IMR-90 (cell line): Measurements from ENCODE around the gene RRP36. TPM values are rescaled to one million over a fixed set of nuclear protein-coding genes. Genes with fewer than 3 reads are reported as not detected.
A peak's percentile ranks its signal among the peaks of the same experiment; 100 is the strongest.

Source experiments
- ATAC-seq: fragments of 200-7000 bp; cut with Tn5 transposase; 2 replicates; pipeline ENCODE4 v1.9.1; 2020; ENCODE audit warnings: low read depth, mild to moderate bottlenecking, moderate library complexity
- BruUV-seq: library from RNA; stranded (reverse); fragments of 400-500 nt; replicated peaks from 2 replicates; lab custom pipeline; 2021; lab: Mats Ljungman, UMichigan
- CTCF ChIA-PET: fragments of 300-600 bp; formaldehyde crosslinking; extraction: SDS; loops from one replicate; lab custom pipeline; 2021; ENCODE audit warnings: antibody characterized with exemption; lab: Yijun Ruan, JAX
- POLR2A ChIA-PET: fragments of 300-600 bp; sonication (Branson Sonifier 250); formaldehyde crosslinking; loops from one replicate; lab custom pipeline; 2022; ENCODE audit warnings: antibody characterized with exemption; ENCODE audit not compliant: unreplicated experiment; lab: Charles Lee
- DNase-seq: peaks from one replicate; pipeline ENCODE4 v3.0.0; 2013
- H2AFZ ChIP-seq: replicated peaks from 2 replicates; pipeline ENCODE3; 2013; ENCODE audit warnings: low read length, mild to moderate bottlenecking; ENCODE audit not compliant: poor library complexity
- H2AK5ac ChIP-seq: 2 replicates; pipeline ENCODE4 v1.6.1; 2013; ENCODE audit warnings: low read depth, low read length, inconsistent platforms
- H2AK9ac ChIP-seq: replicated peaks from 2 replicates; pipeline ENCODE3; 2013; ENCODE audit warnings: mild to moderate bottlenecking, low read depth, low read length, moderate library complexity; ENCODE audit not compliant: poor library complexity
- H2BK120ac ChIP-seq: 2 replicates; pipeline ENCODE4 v1.6.1; 2013; ENCODE audit warnings: low read depth, low read length, inconsistent platforms
- H2BK15ac ChIP-seq: 3 replicates; pipeline ENCODE4 v1.6.1; 2013; ENCODE audit warnings: low read depth, low read length, inconsistent platforms
- H2BK20ac ChIP-seq: 2 replicates; pipeline ENCODE4 v1.6.1; 2013; ENCODE audit warnings: low read depth, mild to moderate bottlenecking, inconsistent platforms, low read length, moderate library complexity
- H2BK5ac ChIP-seq: 2 replicates; pipeline ENCODE4 v1.6.1; 2013; ENCODE audit warnings: mild to moderate bottlenecking, low read depth, low read length, inconsistent platforms; ENCODE audit not compliant: poor library complexity, severe bottlenecking
- H3K14ac ChIP-seq: replicated peaks from 2 replicates; pipeline ENCODE4 v1.6.1; 2013; ENCODE audit warnings: low read depth, low read length, inconsistent platforms
- H3K18ac ChIP-seq: 2 replicates; pipeline ENCODE4 v1.6.1; 2013; ENCODE audit warnings: low read depth, low read length, control low read depth
- H3K23ac ChIP-seq: 2 replicates; pipeline ENCODE4 v1.6.1; 2013; ENCODE audit warnings: low read depth, low read length, inconsistent platforms
- H3K27ac ChIP-seq: 2 replicates; pipeline ENCODE4 v1.5.1; 2013; ENCODE audit warnings: mild to moderate bottlenecking, control low read depth, low read length; ENCODE audit not compliant: insufficient read depth
- H3K27me3 ChIP-seq: 2 replicates; pipeline ENCODE4 v1.6.1; 2013; ENCODE audit warnings: low read length; ENCODE audit not compliant: control insufficient read depth, insufficient read depth
- H3K36me3 ChIP-seq: 2 replicates; pipeline ENCODE4 v1.6.1; 2013; ENCODE audit warnings: low read length, mixed read lengths; ENCODE audit not compliant: control insufficient read depth, insufficient read depth
- H3K4ac ChIP-seq: 2 replicates; pipeline ENCODE4 v1.6.1; 2013; ENCODE audit warnings: low read depth, low read length, inconsistent platforms
- H3K4me1 ChIP-seq: 2 replicates; pipeline ENCODE4 v1.6.1; 2013; ENCODE audit warnings: low read length, mixed read lengths; ENCODE audit not compliant: control insufficient read depth, insufficient read depth
- H3K4me2 ChIP-seq: 2 replicates; pipeline ENCODE4 v1.6.1; 2013; ENCODE audit warnings: low read depth, mild to moderate bottlenecking, control low read depth, low read length, moderate library complexity
- H3K4me3 ChIP-seq: 2 replicates; pipeline ENCODE4 v1.5.1; 2013; ENCODE audit warnings: low read depth, mild to moderate bottlenecking, control low read depth, low read length, moderate library complexity; ENCODE audit not compliant: insufficient read depth
- H3K56ac ChIP-seq: 2 replicates; pipeline ENCODE4 v1.6.1; 2013; ENCODE audit warnings: low read length, inconsistent platforms; ENCODE audit not compliant: insufficient read depth; ENCODE audit errors: extremely low read depth
- H3K79me1 ChIP-seq, 2 experiments: 2 replicates each; pipeline ENCODE4 v1.6.1; 2013; ENCODE audit warnings: low read length in 2 of 2, inconsistent platforms in 1 of 2, low read depth in 1 of 2
- H3K9ac ChIP-seq: 2 replicates; pipeline ENCODE4 v1.6.1; 2013; ENCODE audit warnings: low read depth, low read length, control low read depth
- H3K9me1 ChIP-seq: 2 replicates; pipeline ENCODE4 v1.6.1; 2013; ENCODE audit warnings: low read length, inconsistent platforms; ENCODE audit not compliant: insufficient read depth
- H3K9me3 ChIP-seq: 2 replicates; pipeline ENCODE4 v1.6.1; 2013; ENCODE audit warnings: low read length; ENCODE audit not compliant: control insufficient read depth, insufficient read depth
- H4K20me1 ChIP-seq: 2 replicates; pipeline ENCODE4 v1.6.1; 2013; ENCODE audit warnings: low read length, inconsistent platforms; ENCODE audit not compliant: insufficient read depth
- H4K5ac ChIP-seq: 2 replicates; pipeline ENCODE4 v1.6.1; 2013; ENCODE audit warnings: mild to moderate bottlenecking, low read depth, low read length, control low read depth
- H4K8ac ChIP-seq, 2 experiments: 2 replicates each; pipeline ENCODE4 v1.6.1; 2013; ENCODE audit warnings: low read depth in 2 of 2, low read length in 2 of 2, control low read depth in 1 of 2, inconsistent platforms in 1 of 2
- H4K91ac ChIP-seq: 2 replicates; pipeline ENCODE4 v1.6.1; 2013; ENCODE audit warnings: low read depth, low read length, inconsistent platforms; ENCODE audit not compliant: insufficient read depth
- BHLHE40 ChIP-seq: fragments of 150-350 bp; IDR thresholded peaks from 2 replicates; pipeline ENCODE4 v1.6.1; 2016; ENCODE audit warnings: mild to moderate bottlenecking, low read depth, low read length
- CEBPB ChIP-seq: IDR thresholded peaks from 2 replicates; pipeline ENCODE4 v1.6.1; 2012; ENCODE audit warnings: low read depth, low read length, improper control_type of control experiment
- ELK1 ChIP-seq: fragments of 150-350 bp; IDR thresholded peaks from 2 replicates; pipeline ENCODE4 v1.6.1; 2016; ENCODE audit warnings: low read depth, mild to moderate bottlenecking, low read length, moderate library complexity, borderline replicate concordance
- FOS ChIP-seq: fragments of 150-350 bp; IDR thresholded peaks from 2 replicates; pipeline ENCODE4 v1.6.1; 2016; ENCODE audit warnings: low read depth, low read length
- MAFK ChIP-seq: IDR thresholded peaks from 2 replicates; pipeline ENCODE4 v1.6.1; 2012; ENCODE audit warnings: low read depth, low read length, improper control_type of control experiment
- MAZ ChIP-seq: IDR thresholded peaks from 2 replicates; pipeline ENCODE4 v1.6.1; 2012; ENCODE audit warnings: low read depth, mild to moderate bottlenecking, low read length, improper control_type of control experiment, moderate library complexity, borderline replicate concordance
- MXI1 ChIP-seq: IDR thresholded peaks from 2 replicates; pipeline ENCODE4 v1.6.1; 2012; ENCODE audit warnings: low read depth, mild to moderate bottlenecking, low read length, moderate library complexity, borderline replicate concordance
- POLR2A ChIP-seq: IDR thresholded peaks from 2 replicates; pipeline ENCODE4 v1.6.1; 2012; ENCODE audit warnings: mild to moderate bottlenecking, low read depth, low read length
- RAD21 ChIP-seq: IDR thresholded peaks from 2 replicates; pipeline ENCODE4 v1.6.1; 2012; ENCODE audit warnings: low read length, improper control_type of control experiment
- RCOR1 ChIP-seq: IDR thresholded peaks from 2 replicates; pipeline ENCODE4 v1.6.1; 2012; ENCODE audit warnings: mild to moderate bottlenecking, low read length, improper control_type of control experiment; ENCODE audit not compliant: insufficient replicate concordance
- RFX5 ChIP-seq: IDR thresholded peaks from 2 replicates; pipeline ENCODE4 v1.8.0; 2012; ENCODE audit warnings: low read depth, mild to moderate bottlenecking, low read length, moderate library complexity
- SMC3 ChIP-seq: fragments of 150-350 bp; IDR thresholded peaks from 2 replicates; pipeline ENCODE4 v1.6.1; 2016; ENCODE audit warnings: low read depth, mild to moderate bottlenecking, antibody characterized with exemption, low read length, moderate library complexity
- WGBS, 2 experiments: methylation state at CpG; one replicate each; pipeline versions ENCODE4 v1.1.5 to v1.1.7; 2013; ENCODE audit warnings: missing lambda C conversion rate in 2 of 2; ENCODE audit not compliant: insufficient read length in 1 of 2; ENCODE audit errors: extremely low coverage in 2 of 2; 5-methylcytosine and 5-hydroxymethylcytosine counted together
- dilution Hi-C: fragments of 300-500 bp; cut with HindIII; formaldehyde crosslinking; loops from one replicate; pipeline ENCODE4 v1.14.3; 2018; ENCODE audit warnings: low sequenced_read_pairs; ENCODE audit not compliant: unreplicated experiment
- in situ Hi-C: fragments of 300-500 bp; cut with MboI; formaldehyde crosslinking; loops from 3 replicates; pipeline ENCODE4 v1.14.3; 2019; ENCODE audit warnings: low sequenced_read_pairs, inconsistent platforms, mixed read lengths
- intact Hi-C: fragments of 100-400 bp; cut with micrococcal nuclease; formaldehyde crosslinking; loops from 2 replicates; pipeline ENCODE4 v1.10.0; 2022
- polyA plus RNA-seq, 3 experiments: library from polyadenylated mRNA; depleted of rRNA; stranded (reverse); fragments of >200 nt; gene quantifications; 2 replicates each; pipeline ENCODE4 v1.2.3, GENCODE V29; 2012; ENCODE audit warnings: low replicate concordance in 1 of 3
- total RNA-seq: library from RNA; depleted of rRNA; stranded (reverse); fragments of >200 nt; gene quantifications from 2 replicates; pipeline ENCODE4 v1.2.3, GENCODE V29; 2012
- TF ChIP-seq, protein P1 (sequence below): fragments of 150-350 bp; IDR thresholded peaks from 2 replicates; pipeline ENCODE4 v1.6.1; 2017; ENCODE audit warnings: mild to moderate bottlenecking, antibody characterized with exemption, low read length, low read depth

The RRP36 gene
- total and polyA plus RNA-seq, 2 of the 4 experiments (the other 2 are of a cell fraction): 54.3 to 106 TPM

DNA sequence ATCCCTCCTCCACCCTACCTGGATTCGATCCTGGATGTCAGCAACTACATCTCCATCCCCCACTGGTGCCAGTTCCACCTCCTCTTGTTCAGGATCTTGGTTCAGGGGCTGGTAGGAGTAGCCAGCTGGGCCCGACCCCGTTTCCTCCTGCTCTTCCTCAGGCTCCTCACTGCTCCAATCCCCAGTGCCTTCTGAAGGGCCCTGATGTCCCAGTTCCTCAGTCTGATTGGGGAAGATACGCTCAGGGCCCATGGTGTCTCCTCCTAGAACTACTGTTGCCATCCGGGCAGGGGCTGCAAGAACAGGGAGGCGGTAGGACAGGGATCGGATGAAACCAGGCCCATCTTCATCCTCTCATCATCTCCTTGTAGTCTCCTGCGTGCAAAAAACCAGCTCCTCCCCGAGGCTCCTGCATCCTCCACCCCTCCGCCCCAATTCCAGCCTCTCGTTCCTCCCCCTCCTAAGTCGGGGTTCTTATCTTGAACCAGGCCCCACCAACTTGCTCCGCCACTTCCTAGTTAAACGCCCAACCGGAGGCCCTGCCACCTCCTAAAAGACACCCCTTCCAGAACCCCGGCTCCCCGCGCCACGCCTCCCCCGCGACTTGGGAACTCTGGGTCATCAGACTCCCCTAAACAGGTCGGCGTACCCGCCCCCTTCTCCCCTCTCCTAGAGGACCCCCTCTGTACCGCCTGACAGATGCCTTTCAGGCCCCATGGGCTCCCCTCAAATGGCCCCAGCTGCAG is 8.2 kb upstream of the RRP36 start:
- in situ Hi-C loops (no loop called here), intact Hi-C loops (no loop called here), dilution Hi-C loops (no loop called here)
- Histone ChIP-seq H3K27me3 (no peaks in the 10 kb centered on the region), H2BK20ac (no peak overlapping the region), H2BK15ac (no peak overlapping the region), H3K23ac (peak overlapping the region; percentile 89), H3K56ac (peak overlapping the region; percentile 30), H2AK5ac (peak overlapping the region; percentile 65), H3K36me3 (peaks cover 44% of the 10 kb centered on the region), H4K8ac (peak overlapping the region; percentile 10 to 71; a peak in 3 of 4 replicates), H4K20me1 (no peaks in the 10 kb centered on the region; the same call in 1 of the 2 replicates), H4K91ac (no peak overlapping the region), H3K4ac (peak overlapping the region; percentile 67), H2AK9ac (peak overlapping the region; percentile 91), H3K9ac (peak overlapping the region; percentile 80), H3K27ac (peak overlapping the region; percentile 69), H3K79me1 (peaks cover 5 to 69% of the 10 kb centered on the region in 2 experiments; a peak in 2 of 4 replicates), H2AFZ (peak overlapping the region; percentile 77), H2BK5ac (peak overlapping the region; percentile 23), H3K9me1 (peaks cover 3% of the 10 kb centered on the region), H3K14ac (peak overlapping the region; percentile 54), H2BK120ac (no peak overlapping the region), H3K4me2 (peak overlapping the region; percentile 97), H3K4me3 (peak overlapping the region; percentile 54), H4K5ac (peak overlapping the region; percentile 3), H3K4me1 (peaks cover 8% of the 10 kb centered on the region), H3K18ac (no peak overlapping the region), H3K9me3 (no peaks in the 10 kb centered on the region)
- ChIA-PET POLR2A (interaction anchor here (0.5 to 0.9 kb wide), 2 partner anchors 110 to 161 kb away, joined by 3 to 4 read pairs; no protein-coding TSS in a partner anchor), CTCF (no interaction called here)
- 0% methylated on average over 9 of the region's 25 CpGs; no CpG with 5 or more reads in 1 of the 2 experiments for WGBS, 2 experiments
- no peak for TF ChIP-seq FOS
- no peak for TF ChIP-seq POLR2A
- no peak for TF ChIP-seq RCOR1
- TF ChIP-seq RFX5: no peak
- TF ChIP-seq BHLHE40: no peak
- no peak for TF ChIP-seq CEBPB
- no peak for TF ChIP-seq MAFK
- TF ChIP-seq MXI1: no peak
- TF ChIP-seq MAZ: no peak
- TF ChIP-seq SMC3: no peak
- no peak for TF ChIP-seq ELK1
- no peak for TF ChIP-seq RAD21
- TF ChIP-seq, protein P1, sequence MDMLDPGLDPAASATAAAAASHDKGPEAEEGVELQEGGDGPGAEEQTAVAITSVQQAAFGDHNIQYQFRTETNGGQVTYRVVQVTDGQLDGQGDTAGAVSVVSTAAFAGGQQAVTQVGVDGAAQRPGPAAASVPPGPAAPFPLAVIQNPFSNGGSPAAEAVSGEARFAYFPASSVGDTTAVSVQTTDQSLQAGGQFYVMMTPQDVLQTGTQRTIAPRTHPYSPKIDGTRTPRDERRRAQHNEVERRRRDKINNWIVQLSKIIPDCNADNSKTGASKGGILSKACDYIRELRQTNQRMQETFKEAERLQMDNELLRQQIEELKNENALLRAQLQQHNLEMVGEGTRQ: no peak
- peak; percentile 21 for DNase-seq
- ATAC-seq: peak; percentile 31
- no TSS peak for BruUV-seq
